Brain microvascular endothelial cell (primary cell): ENCODE results near the gene NXF2B.

ENCODE experiments used
- DNase-seq: peaks from one replicate; pipeline ENCODE4 v3.0.0-alpha.2; 2020
- H3K27ac ChIP-seq: fragments of 250-450 bp; sonication (Bioruptor Pico); 2 replicates; pipeline ENCODE4 v1.5.1; 2020; ENCODE audit warnings: mild to moderate bottlenecking, moderate library complexity
- H3K27me3 ChIP-seq: fragments of 250-450 bp; sonication (Bioruptor Pico); replicated peaks from 2 replicates; pipeline ENCODE4 v1.5.1; 2020; ENCODE audit warnings: mild to moderate bottlenecking
- H3K36me3 ChIP-seq: fragments of 250-450 bp; sonication (Bioruptor Pico); replicated peaks from 2 replicates; pipeline ENCODE4 v1.5.1; 2020; ENCODE audit warnings: mild to moderate bottlenecking
- H3K4me3 ChIP-seq: 2 replicates; pipeline ENCODE4 v1.5.1; 2011; ENCODE audit warnings: low read depth, mild to moderate bottlenecking, control low read depth, low read length, moderate library complexity
- CTCF ChIP-seq: IDR thresholded peaks from 2 replicates; pipeline ENCODE4 v1.5.1; 2011; ENCODE audit warnings: low read depth, mild to moderate bottlenecking, moderate library complexity, low read length, control low read depth, inconsistent platforms; ENCODE audit errors: missing control alignments
- in situ Hi-C: cut with HindIII; loops from 2 replicates; pipeline ENCODE4 v1.10.0; 2017; ENCODE audit warnings: low sequenced_read_pairs, low pct_ligation_motif_present

The NXF2B gene

GRCh38 chrX:102338162-102338561 is 101.6 kb downstream of the NXF2B start:
- in situ Hi-C loops: no loop called here
- no peak for DNase-seq
- Histone ChIP-seq H3K36me3 (no peaks in the 10 kb centered on the region), H3K27me3 (no peaks in the 10 kb centered on the region), H3K4me3 (no peak overlapping the region), H3K27ac (no peak overlapping the region)
- TF ChIP-seq CTCF: no peak
